NCI-H446 (cell line): ENCODE measurements around the gene KCNC1.

Experiments
- DNase-seq, 2 experiments: peaks; one replicate each; lab custom pipeline; 2025; lab: John Stamatoyannopoulos, UW

KCNC1 gene

GRCh38 chr11:17792161-17792560, 57.6 kb downstream of the KCNC1 start:
- DNase-seq = no peak

GRCh38 chr11:17793642-17794170, 59.1 kb downstream of the KCNC1 start:
- no peak for DNase-seq

GRCh38 chr11:17794981-17795380, 60.4 kb downstream of the KCNC1 start:
- DNase-seq = no peak

- no peak for DNase-seq
Observed at GRCh38 chr11:17796154-17796553, 61.6 kb downstream of the KCNC1 start.

GRCh38 chr11:17798253-17798652, 63.7 kb downstream of the KCNC1 start:
- no peak for DNase-seq

GRCh38 chr11:17798716-17799115, 64.1 kb downstream of the KCNC1 start:
- DNase-seq = no peak

GRCh38 chr11:17799147-17799546, 64.6 kb downstream of the KCNC1 start:
- no peak for DNase-seq

GRCh38 chr11:17801166-17801565, 66.6 kb downstream of the KCNC1 start:
- no peak for DNase-seq

GRCh38 chr11:17802491-17802890, 67.9 kb downstream of the KCNC1 start:
- no peak for DNase-seq

- DNase-seq = no peak
Observed at GRCh38 chr11:17803754-17804334, 69.3 kb downstream of the KCNC1 start.

- no peak for DNase-seq
Observed at GRCh38 chr11:17805043-17805442, 70.5 kb downstream of the KCNC1 start.

GRCh38 chr11:17805873-17806272, 71.3 kb downstream of the KCNC1 start:
- DNase-seq = no peak

GRCh38 chr11:17807034-17807433, 72.5 kb downstream of the KCNC1 start:
- DNase-seq = peak in 1 of 2 experiments; percentile 23

- no peak for DNase-seq
Observed at GRCh38 chr11:17810041-17810440, 75.5 kb downstream of the KCNC1 start.

GRCh38 chr11:17810746-17811145, 76.2 kb downstream of the KCNC1 start:
- no peak for DNase-seq

GRCh38 chr11:17811352-17811751, 76.8 kb downstream of the KCNC1 start:
- DNase-seq = no peak

GRCh38 chr11:17812091-17812864, 77.7 kb downstream of the KCNC1 start:
- DNase-seq = peak in 1 of 2 experiments; percentile 27

GRCh38 chr11:17812865-17813187, 78.2 kb downstream of the KCNC1 start:
- no peak for DNase-seq

- DNase-seq = no peak
Observed at GRCh38 chr11:17813391-17814059, 78.9 kb downstream of the KCNC1 start.

- DNase-seq = no peak
Observed at GRCh38 chr11:17814546-17814945, 80.0 kb downstream of the KCNC1 start.

- no peak for DNase-seq
Observed at GRCh38 chr11:17816232-17816931, 81.8 kb downstream of the KCNC1 start.

GRCh38 chr11:17821648-17822400, 87.2 kb downstream of the KCNC1 start:
- no peak for DNase-seq
